Caco-2 (cell line): ENCODE data around the gene ST3GAL3. TPM values are rescaled to one million over a fixed set of nuclear protein-coding genes. Genes with fewer than 3 reads are reported as not detected.

Experiments used
- BruUV-seq: library from RNA; stranded (reverse); fragments of 400-500 nt; replicated peaks from 2 replicates; lab custom pipeline; 2021; lab: Mats Ljungman, UMichigan
- CTCF ChIA-PET: fragments of 300-600 bp; sonication (Branson Sonifier 250); formaldehyde crosslinking; loops from one replicate; lab custom pipeline; 2022; ENCODE audit warnings: antibody characterized with exemption; lab: Charles Lee
- POLR2A ChIA-PET: fragments of 300-600 bp; sonication (Branson Sonifier 250); formaldehyde crosslinking; loops from one replicate; lab custom pipeline; 2022; ENCODE audit warnings: antibody characterized with exemption; lab: Charles Lee
- DNase-seq, 2 experiments: peaks; one replicate each; pipeline versions ENCODE4 v3.0.0 to v3.0.0-alpha.2; 2020 to 2022
- H3K27me3 ChIP-seq: replicated peaks from 2 replicates; pipeline ENCODE4 v1.6.0; 2011; ENCODE audit warnings: low read length; ENCODE audit not compliant: control insufficient read depth, insufficient read depth
- H3K36me3 ChIP-seq: 2 replicates; pipeline ENCODE4 v1.5.1; 2011; ENCODE audit warnings: low read length; ENCODE audit not compliant: control insufficient read depth, insufficient read depth
- H3K4me1 ChIP-seq: fragments of 250-450 bp; sonication (Bioruptor Pico); 2 replicates; pipeline ENCODE4 v1.5.1; 2020; ENCODE audit warnings: mild to moderate bottlenecking
- H3K4me3 ChIP-seq: 2 replicates; pipeline ENCODE4 v1.5.1; 2011; ENCODE audit warnings: low read depth, mild to moderate bottlenecking, control low read depth, low read length
- H3K9me3 ChIP-seq: fragments of 250-450 bp; sonication (Bioruptor Pico); 2 replicates; pipeline ENCODE4 v1.5.1; 2020; ENCODE audit warnings: mild to moderate bottlenecking, moderate library complexity
- H3K27ac Mint-ChIP-seq: one replicate; pipeline ENCODE4 v1.8.0; 2022; ENCODE audit warnings: mixed read lengths; ENCODE audit not compliant: unreplicated experiment
- H3K27me3 Mint-ChIP-seq: one replicate; pipeline ENCODE4 v1.8.0; 2022; ENCODE audit warnings: mixed read lengths; ENCODE audit not compliant: insufficient read depth, unreplicated experiment
- H3K36me3 Mint-ChIP-seq: one replicate; pipeline ENCODE4 v1.8.0; 2022; ENCODE audit warnings: mild to moderate bottlenecking, mixed read lengths; ENCODE audit not compliant: insufficient read depth, unreplicated experiment
- H3K4me1 Mint-ChIP-seq: one replicate; pipeline ENCODE4 v1.8.0; 2022; ENCODE audit warnings: low read depth, mixed read lengths; ENCODE audit not compliant: unreplicated experiment
- H3K4me3 Mint-ChIP-seq: one replicate; pipeline ENCODE4 v1.8.0; 2022; ENCODE audit warnings: mild to moderate bottlenecking, moderate library complexity, mixed read lengths; ENCODE audit not compliant: unreplicated experiment
- H3K9me3 Mint-ChIP-seq: one replicate; pipeline ENCODE4 v1.8.0; 2022; ENCODE audit warnings: mixed read lengths; ENCODE audit not compliant: unreplicated experiment
- CTCF ChIP-seq, 2 experiments: fragments of 200-600 bp in 1 of 2; IDR thresholded peaks; 1 replicate in 1 of 2; 2 replicates in 1 of 2; pipeline versions ENCODE4 v1.5.1 to v1.8.0; 2011 to 2022; ENCODE audit warnings: antibody characterized with exemption in 1 of 2, control low read depth in 1 of 2, inconsistent platforms in 1 of 2, low read depth in 1 of 2, low read length in 1 of 2, mild to moderate bottlenecking in 1 of 2, moderate library complexity in 1 of 2; ENCODE audit not compliant: insufficient read depth in 1 of 2, severe bottlenecking in 1 of 2, unreplicated experiment in 1 of 2
- intact Hi-C: fragments of 100-400 bp; cut with micrococcal nuclease; formaldehyde crosslinking; loops from one replicate; pipeline ENCODE4 v1.10.0; 2022; ENCODE audit not compliant: unreplicated experiment
- total RNA-seq: library from RNA; stranded (reverse); gene quantifications from 2 replicates; pipeline ENCODE4 v1.2.3, GENCODE V29; 2022

The ST3GAL3 gene
- total RNA-seq, 1 experiment from 2014 or later = 5.6 TPM

DNA sequence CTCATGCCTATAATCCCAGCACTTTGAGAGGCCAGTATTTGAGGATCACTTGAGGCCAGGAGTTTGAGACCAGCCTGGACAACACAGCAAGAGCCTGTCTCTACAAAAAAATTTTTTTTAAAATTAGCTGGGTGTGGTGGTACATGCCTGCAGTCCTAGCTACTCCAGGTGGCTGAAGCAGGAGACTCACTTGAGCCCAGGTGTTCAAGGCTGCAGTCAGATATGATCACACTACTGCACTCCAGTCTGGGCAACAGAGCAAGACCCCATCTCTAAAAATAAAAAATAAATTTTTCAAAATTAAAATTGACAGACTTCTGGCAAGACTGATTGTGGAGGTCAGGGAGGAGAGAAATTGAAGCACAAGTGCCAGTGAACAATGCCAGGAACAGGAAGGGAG is 60.8 kb downstream of the ST3GAL3 start:
- Mint-ChIP-seq H3K4me3 (no peak overlapping the region), H3K27me3 (no peaks in the 10 kb centered on the region), H3K27ac (no peak overlapping the region), H3K36me3 (no peaks in the 10 kb centered on the region), H3K9me3 (no peaks in the 10 kb centered on the region), H3K4me1 (no peaks in the 10 kb centered on the region)
- Histone ChIP-seq H3K9me3 (no peaks in the 10 kb centered on the region), H3K4me3 (no peak overlapping the region), H3K36me3 (no peaks in the 10 kb centered on the region), H3K27me3 (no peaks in the 10 kb centered on the region), H3K4me1 (no peaks in the 10 kb centered on the region)
- ChIA-PET POLR2A (no interaction called here), CTCF (no interaction called here)
- BruUV-seq = no TSS peak
- no peak for DNase-seq
- no peak for TF ChIP-seq CTCF (IDR thresholded peaks at IDR 0.05; ENCODE audit: insufficient read depth in 1 of 2, low read depth in 1 of 2, low read length in 1 of 2, severe bottlenecking in 1 of 2, unreplicated experiment in 1 of 2)
- intact Hi-C loops = loop anchor here (10.0 kb wide), 1 partner anchor 107 kb away; no protein-coding TSS in a partner anchor

GRCh38 chr1:43769350-43769908 is 62.1 kb downstream of the ST3GAL3 start:
- H3K4me3 Mint-ChIP-seq = no peak overlapping the region
- intact Hi-C loops = loop anchor here (10.0 kb wide), 1 partner anchor 105 kb away; no protein-coding TSS in a partner anchor
- H3K9me3 Mint-ChIP-seq = no peaks in the 10 kb centered on the region

GRCh38 chr1:43770111-43770510 is 62.8 kb downstream of the ST3GAL3 start:
- Mint-ChIP-seq H3K36me3 (no peaks in the 10 kb centered on the region), H3K27me3 (no peaks in the 10 kb centered on the region), H3K9me3 (no peaks in the 10 kb centered on the region), H3K4me3 (no peak overlapping the region), H3K4me1 (no peaks in the 10 kb centered on the region), H3K27ac (no peak overlapping the region)
- POLR2A ChIA-PET = no interaction called here
- no peaks in the 10 kb centered on the region for H3K36me3 ChIP-seq
- no peak for TF ChIP-seq CTCF (IDR thresholded peaks at IDR 0.05; ENCODE audit: insufficient read depth in 1 of 2, low read depth in 1 of 2, low read length in 1 of 2, severe bottlenecking in 1 of 2, unreplicated experiment in 1 of 2)
- no peak overlapping the region for H3K4me3 ChIP-seq
- H3K27me3 ChIP-seq = no peaks in the 10 kb centered on the region
- H3K9me3 ChIP-seq = no peaks in the 10 kb centered on the region
- BruUV-seq = no TSS peak
- no peaks in the 10 kb centered on the region for H3K4me1 ChIP-seq
- intact Hi-C loops = no loop called here
- CTCF ChIA-PET = no interaction called here
- DNase-seq = no peak

More at GRCh38 chr1:43769350-43769908, 62.1 kb downstream of the ST3GAL3 start:
- ChIA-PET CTCF (interaction anchor here (0.7 kb wide), 1 partner anchor 145 kb away, joined by 3 read pairs; no protein-coding TSS in a partner anchor), POLR2A (no interaction called here)
- no peak for DNase-seq
- Histone ChIP-seq H3K27me3 (no peaks in the 10 kb centered on the region), H3K36me3 (no peaks in the 10 kb centered on the region), H3K4me3 (no peak overlapping the region), H3K4me1 (no peaks in the 10 kb centered on the region), H3K9me3 (no peaks in the 10 kb centered on the region)
- H3K27me3 Mint-ChIP-seq = no peaks in the 10 kb centered on the region
- no peak overlapping the region for H3K27ac Mint-ChIP-seq
- no peak for TF ChIP-seq CTCF (IDR thresholded peaks at IDR 0.05; ENCODE audit: insufficient read depth in 1 of 2, low read depth in 1 of 2, low read length in 1 of 2, severe bottlenecking in 1 of 2, unreplicated experiment in 1 of 2)
- H3K4me1 Mint-ChIP-seq = no peaks in the 10 kb centered on the region
- H3K36me3 Mint-ChIP-seq = no peaks in the 10 kb centered on the region
- BruUV-seq = no TSS peak
